Prostate gland (tissue), 2 donors: ENCODE measurements around the gene PDE11A. TPM values are rescaled to one million over a fixed set of nuclear protein-coding genes. Genes with fewer than 3 reads are reported as not detected.

Experiments used
- DNase-seq: peaks from one replicate; pipeline ENCODE4 v3.0.0-alpha.2; 2019; ENCODE audit warnings: low spot score
- H3K27ac ChIP-seq, 2 donors: fragments of 200-600 bp; sonication (generic); 2 replicates each; pipeline ENCODE4 v1.5.1; 2017 to 2019
- H3K27me3 ChIP-seq: fragments of 200-600 bp; sonication (generic); replicated peaks from 2 replicates; pipeline ENCODE4 v1.5.1; 2019; ENCODE audit not compliant: insufficient read depth
- H3K36me3 ChIP-seq, 2 donors: fragments of 200-600 bp; sonication (generic); 1 replicate in 1 of 2; 2 replicates in 1 of 2; pipeline versions ENCODE4 v1.5.1 to v1.8.1; 2017 to 2019
- H3K4me1 ChIP-seq: fragments of 200-600 bp; sonication (generic); replicated peaks from 2 replicates; pipeline ENCODE4 v1.5.1; 2019
- H3K4me3 ChIP-seq, 2 donors: fragments of 200-600 bp; sonication (generic); 2 replicates each; pipeline ENCODE4 v1.5.1; 2017 to 2019
- H3K9me3 ChIP-seq: fragments of 200-600 bp; sonication (generic); 2 replicates; pipeline ENCODE4 v1.5.1; 2017
- POLR2A ChIP-seq: fragments of 450-650 bp; IDR thresholded peaks from one replicate; pipeline ENCODE4 v1.6.1; 2016; ENCODE audit warnings: antibody characterized with exemption, mild to moderate bottlenecking
- POLR2AphosphoS5 ChIP-seq: sonication (generic); formaldehyde crosslinking; IDR thresholded peaks from one replicate; pipeline ENCODE4 v1.6.1; 2017; ENCODE audit warnings: antibody characterized with exemption
- WGBS: methylation state at CpG from one replicate; pipeline ENCODE4 v1.1.5; 2018; 5-methylcytosine and 5-hydroxymethylcytosine counted together
- intact Hi-C: fragments of 100-400 bp; cut with DNase I; formaldehyde crosslinking; loops from one replicate; pipeline ENCODE4 v1.14.2; 2022
- total RNA-seq, 2 donors: library from RNA; depleted of rRNA; stranded (reverse); fragments of >200 nt; gene quantifications; one replicate each; pipeline ENCODE4 v1.1.0, GENCODE V29; 2016
- TF ChIP-seq, protein P1 (sequence below), 4 experiments: fragments of 200-600 bp in 2 of 4; fragments of 450-650 bp in 2 of 4; sonication (generic) in 2 of 4; IDR thresholded peaks; 1 replicate in 3 of 4; 2 replicates in 1 of 4; pipeline ENCODE4 v1.5.1; 2016 to 2019; ENCODE audit warnings: antibody characterized with exemption in 4 of 4, mild to moderate bottlenecking in 2 of 4, moderate library complexity in 2 of 4

The PDE11A gene
- total RNA-seq, 2 donors from 2014 or later, result 14.9 to 26.6 TPM

DNA sequence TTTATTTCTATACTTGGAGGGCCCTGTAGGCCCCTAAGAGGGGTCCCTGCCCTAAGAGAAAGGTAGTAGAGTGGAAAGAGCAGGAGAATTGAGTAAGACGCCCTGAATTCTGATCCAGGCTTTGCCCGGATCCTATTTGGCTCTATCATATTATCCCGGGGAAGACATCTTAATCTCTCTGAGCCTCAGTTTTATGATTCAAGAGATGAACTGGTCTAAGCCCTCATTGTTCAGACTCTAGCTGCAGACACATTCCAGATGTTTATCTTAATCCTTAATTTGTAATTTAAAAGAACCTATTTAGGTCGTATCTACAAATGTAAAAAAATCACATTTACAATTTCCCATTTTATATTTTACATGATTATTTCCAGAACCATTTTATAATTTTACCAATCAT lies 459.9 kb downstream of the PDE11A start:
- H3K4me1 ChIP-seq, result no peaks in the 10 kb centered on the region
- DNase-seq, result no peak
- WGBS, result 83% methylated on average over 4 of the region's 4 CpGs
- TF ChIP-seq POLR2AphosphoS5, result no peak
- TF ChIP-seq, protein P1, sequence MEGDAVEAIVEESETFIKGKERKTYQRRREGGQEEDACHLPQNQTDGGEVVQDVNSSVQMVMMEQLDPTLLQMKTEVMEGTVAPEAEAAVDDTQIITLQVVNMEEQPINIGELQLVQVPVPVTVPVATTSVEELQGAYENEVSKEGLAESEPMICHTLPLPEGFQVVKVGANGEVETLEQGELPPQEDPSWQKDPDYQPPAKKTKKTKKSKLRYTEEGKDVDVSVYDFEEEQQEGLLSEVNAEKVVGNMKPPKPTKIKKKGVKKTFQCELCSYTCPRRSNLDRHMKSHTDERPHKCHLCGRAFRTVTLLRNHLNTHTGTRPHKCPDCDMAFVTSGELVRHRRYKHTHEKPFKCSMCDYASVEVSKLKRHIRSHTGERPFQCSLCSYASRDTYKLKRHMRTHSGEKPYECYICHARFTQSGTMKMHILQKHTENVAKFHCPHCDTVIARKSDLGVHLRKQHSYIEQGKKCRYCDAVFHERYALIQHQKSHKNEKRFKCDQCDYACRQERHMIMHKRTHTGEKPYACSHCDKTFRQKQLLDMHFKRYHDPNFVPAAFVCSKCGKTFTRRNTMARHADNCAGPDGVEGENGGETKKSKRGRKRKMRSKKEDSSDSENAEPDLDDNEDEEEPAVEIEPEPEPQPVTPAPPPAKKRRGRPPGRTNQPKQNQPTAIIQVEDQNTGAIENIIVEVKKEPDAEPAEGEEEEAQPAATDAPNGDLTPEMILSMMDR (IDR thresholded peaks at IDR 0.05), result no peak
- no peak for TF ChIP-seq POLR2A
- H3K27me3 ChIP-seq, result no peaks in the 10 kb centered on the region
- no peak overlapping the region for H3K27ac ChIP-seq
- H3K36me3 ChIP-seq, result no peaks in the 10 kb centered on the region
- no peak overlapping the region for H3K4me3 ChIP-seq
- intact Hi-C loops, result no loop called here
- H3K9me3 ChIP-seq, result no peaks in the 10 kb centered on the region

DNA sequence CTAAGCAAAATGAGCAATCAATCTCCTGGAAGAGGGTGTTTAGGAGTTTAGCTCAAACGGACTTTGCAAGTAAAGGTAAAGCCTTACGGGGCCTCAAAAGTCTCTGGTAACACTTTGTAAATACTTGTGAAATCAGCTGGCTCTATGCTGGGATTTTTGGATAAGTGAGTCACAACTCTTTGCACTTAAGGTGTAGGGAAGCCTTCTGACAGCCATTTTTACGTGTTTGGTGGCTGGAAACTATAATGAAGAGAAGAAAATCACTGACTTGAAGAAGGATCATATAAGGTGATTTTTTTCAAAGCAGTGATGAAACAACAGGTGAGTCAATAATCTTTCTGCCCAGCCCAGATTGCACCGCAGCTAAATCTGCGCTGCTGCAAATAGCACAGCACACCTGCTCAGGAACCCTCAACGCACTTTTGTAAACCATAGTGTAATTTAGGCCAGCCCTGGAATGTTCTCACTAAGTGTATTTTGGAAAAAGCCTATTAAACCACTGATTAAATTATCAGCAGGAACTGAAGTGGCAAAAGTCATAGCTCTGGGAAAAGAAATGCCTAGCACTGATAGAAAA lies 461.2 kb downstream of the PDE11A start:
- DNase-seq, result no peak
- no peaks in the 10 kb centered on the region for H3K36me3 ChIP-seq
- no peak overlapping the region for H3K27ac ChIP-seq
- no peaks in the 10 kb centered on the region for H3K9me3 ChIP-seq
- TF ChIP-seq POLR2A, result no peak
- TF ChIP-seq, protein P1 (IDR thresholded peaks at IDR 0.05), result no peak
- no peak for TF ChIP-seq POLR2AphosphoS5
- WGBS, result 49% methylated on average over 6 of the region's 6 CpGs
- intact Hi-C loops, result no loop called here
- H3K27me3 ChIP-seq, result no peaks in the 10 kb centered on the region
- no peaks in the 10 kb centered on the region for H3K4me1 ChIP-seq
- no peak overlapping the region for H3K4me3 ChIP-seq

DNA sequence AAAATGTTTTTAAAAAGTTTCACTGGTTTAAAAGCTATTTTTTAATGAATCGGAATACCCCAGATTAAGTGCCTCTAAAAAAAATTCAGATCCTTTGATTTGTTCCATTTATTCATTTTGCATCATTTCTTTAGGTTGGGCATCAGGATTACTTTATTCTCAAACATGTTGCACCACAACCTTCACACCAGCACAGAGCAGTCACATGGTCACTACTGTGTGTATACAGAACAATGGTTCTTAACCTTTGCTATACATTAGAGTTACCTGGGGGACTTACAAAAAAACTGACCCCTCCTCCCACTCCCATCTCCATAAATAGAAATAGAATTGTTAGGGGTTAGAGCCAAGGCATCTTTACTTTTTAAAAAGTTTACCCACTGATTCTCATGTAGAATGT lies 461.8 kb downstream of the PDE11A start:
- no peak overlapping the region for H3K27ac ChIP-seq
- intact Hi-C loops, result no loop called here
- 96% methylated on average over 1 of the region's 1 CpG for WGBS

DNA sequence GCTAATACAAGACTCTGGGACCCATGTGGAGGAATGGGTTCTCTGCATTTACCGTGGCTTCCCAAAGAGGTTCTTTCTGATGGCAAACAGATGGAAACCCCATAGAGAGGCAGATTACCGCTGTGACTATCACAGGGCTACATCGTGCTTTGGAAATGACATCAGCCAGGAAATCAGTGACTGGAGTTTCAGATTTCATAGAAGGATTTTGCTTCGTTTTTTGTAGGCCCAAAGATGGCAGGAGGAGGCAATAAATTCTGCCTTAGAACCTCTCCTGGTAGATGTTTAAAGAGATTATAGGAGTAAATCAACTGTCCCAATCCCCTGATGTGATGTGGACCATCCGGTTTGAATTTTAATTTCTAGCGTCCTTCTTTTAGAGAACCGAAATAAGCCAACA lies 465.9 kb downstream of the PDE11A start:
- Histone ChIP-seq H3K36me3 (no peaks in the 10 kb centered on the region), H3K27me3 (no peaks in the 10 kb centered on the region), H3K4me3 (no peak overlapping the region), H3K27ac (no peak overlapping the region), H3K4me1 (no peaks in the 10 kb centered on the region), H3K9me3 (no peaks in the 10 kb centered on the region)
- TF ChIP-seq POLR2AphosphoS5 (no peak), POLR2A (no peak)
- TF ChIP-seq, protein P1 (IDR thresholded peaks at IDR 0.05), result no peak
- WGBS, result 52% methylated on average over 7 of the region's 7 CpGs
- intact Hi-C loops, result loop anchor here (5.0 to 10.0 kb wide), 2 partner anchors 189 to 272 kb away; no protein-coding TSS in a partner anchor
- DNase-seq, result no peak

More for the DNA sequence above, 461.8 kb downstream of the PDE11A start:
- Histone ChIP-seq H3K36me3 (no peaks in the 10 kb centered on the region), H3K27me3 (no peaks in the 10 kb centered on the region), H3K9me3 (no peaks in the 10 kb centered on the region), H3K4me3 (no peak overlapping the region), H3K4me1 (no peaks in the 10 kb centered on the region)
- TF ChIP-seq POLR2AphosphoS5 (no peak), POLR2A (no peak)
- TF ChIP-seq, protein P1 (IDR thresholded peaks at IDR 0.05), result no peak
- no peak for DNase-seq
